Activated CD8-positive, alpha-beta memory T cell treated with anti-CD3 and anti-CD28 coated beads for 1 hour (primary cell): ENCODE measurements around the gene UTP11.
"Not testable (repeated sequence)": the region's sequence is repeated elsewhere in the genome, so short reads cannot be mapped to it uniquely, and the experiment has no call there.

Experiments used
- DNase-seq, 2 donors: peaks; one replicate each; pipeline ENCODE4 v3.0.0-alpha.2; 2020; ENCODE audit warnings: low read depth in 1 of 2; ENCODE audit errors: extremely low read depth in 1 of 2

Gene UTP11

DNA sequence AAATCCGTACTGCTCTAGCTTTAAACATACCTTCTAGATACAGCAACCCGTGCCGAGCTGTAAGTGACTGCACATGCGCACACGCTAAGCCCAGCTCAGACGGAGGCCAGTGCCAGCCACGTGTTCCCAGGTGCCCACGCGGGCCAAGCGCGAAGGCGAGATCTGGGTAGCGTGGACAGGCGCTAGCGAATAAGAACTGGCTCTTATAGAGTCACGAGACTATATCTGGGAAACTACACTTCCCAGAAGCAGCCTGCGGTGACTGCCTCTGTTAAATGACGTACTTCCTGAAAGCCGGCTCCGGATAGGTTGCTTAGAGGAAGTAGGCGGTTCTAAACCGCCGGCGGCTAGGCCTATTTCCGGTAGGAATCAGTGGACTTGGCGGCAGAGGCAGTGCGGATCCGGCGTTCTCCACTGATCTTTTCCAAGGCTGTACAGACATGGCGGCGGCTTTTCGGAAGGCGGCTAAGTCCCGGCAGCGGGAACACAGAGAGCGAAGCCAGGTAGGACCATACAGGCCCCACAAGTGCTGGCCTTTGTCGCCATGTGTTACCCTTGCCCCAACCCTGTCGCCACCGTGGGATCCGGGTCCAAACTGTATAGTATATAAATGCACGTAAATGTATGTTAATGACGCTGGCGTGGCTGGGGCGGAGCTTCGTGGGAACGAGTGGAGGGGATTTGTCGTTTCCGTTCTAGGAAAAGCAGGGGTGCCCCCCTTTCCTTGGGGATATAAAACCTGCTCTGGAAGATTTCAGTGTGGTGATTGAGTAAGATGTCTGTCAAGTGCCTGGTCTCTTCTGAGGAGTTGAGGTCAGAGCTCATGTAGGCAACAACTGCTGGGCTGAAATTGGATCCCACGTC, at the start of gene UTP11:
Gene UTP11, plus strand, starts transcription at position 372 of the 864 bp plus-strand sequence. Its CDS starts 69 bp downstream, at position 441.
- peak; percentile 73 to 74 for DNase-seq

- DNase-seq = not testable (repeated sequence)
Measured at GRCh38 chr1:37964106-37964505, 48.4 kb upstream of the UTP11 start.

DNA sequence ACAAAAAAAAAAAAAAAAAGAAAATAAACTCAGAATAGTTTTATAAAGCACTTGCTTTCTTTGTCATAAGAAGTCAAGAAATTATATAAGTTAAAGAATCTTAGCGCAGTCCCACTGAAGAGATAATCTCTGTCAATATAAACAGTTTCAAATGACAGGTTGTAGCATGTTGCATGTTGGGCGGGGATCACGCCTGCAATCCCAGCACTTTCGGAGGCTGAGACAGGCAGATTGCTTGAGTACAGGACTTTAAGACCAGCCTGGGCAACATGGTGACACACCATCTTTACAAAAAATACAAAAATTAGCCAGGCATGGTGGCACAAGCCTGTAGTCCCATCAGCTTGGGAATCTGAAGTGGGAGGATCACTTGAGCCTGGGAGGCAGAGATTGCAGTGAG, 47.2 kb upstream of the UTP11 start:
- no peak for DNase-seq

GRCh38 chr1:37973684-37974083, 38.9 kb upstream of the UTP11 start:
- DNase-seq = not testable (repeated sequence)

- DNase-seq = no peak
Measured at GRCh38 chr1:37974567-37974966, 38.0 kb upstream of the UTP11 start.

GRCh38 chr1:37975083-37975482, 37.5 kb upstream of the UTP11 start:
- DNase-seq = not testable (repeated sequence)

DNA sequence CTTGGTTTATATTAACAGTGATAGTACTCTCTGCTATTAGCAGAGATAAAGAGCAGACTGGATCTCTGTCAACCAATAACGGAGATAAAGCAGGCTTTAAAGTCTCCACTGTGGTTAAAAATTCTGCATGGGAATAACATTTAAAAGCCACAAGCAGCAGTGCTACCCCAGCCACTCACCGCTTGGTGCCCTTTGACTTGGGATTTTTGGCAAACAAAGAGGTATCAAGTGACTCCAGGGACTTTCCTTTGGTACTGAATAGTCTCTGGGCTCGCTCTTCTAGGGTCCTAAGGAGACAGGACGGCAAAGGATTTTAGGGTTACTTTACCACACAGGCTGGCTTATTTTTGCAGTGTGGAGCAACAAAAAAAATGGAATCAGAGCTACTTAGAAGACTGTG, 34.0 kb upstream of the UTP11 start:
- no peak for DNase-seq

DNA sequence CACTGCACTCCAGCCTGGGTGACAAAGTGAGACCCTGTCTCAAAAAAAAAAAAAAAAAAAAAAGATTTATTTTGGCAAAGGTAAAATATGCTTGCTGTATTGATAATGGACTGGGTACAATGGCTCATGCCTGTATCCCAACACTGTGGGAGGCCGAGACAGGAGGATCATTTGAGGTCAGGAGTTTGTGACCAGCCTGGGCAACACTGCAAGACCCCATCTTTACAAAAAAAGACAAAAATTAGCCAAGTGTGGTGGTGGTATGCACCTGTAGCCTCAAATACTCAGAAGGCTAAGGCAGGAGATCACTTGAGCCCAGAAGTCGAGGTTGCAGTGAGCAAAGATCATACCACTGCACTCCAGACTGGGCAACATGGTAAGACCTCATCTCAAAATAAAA, 29.0 kb upstream of the UTP11 start:
- no peak for DNase-seq

GRCh38 chr1:37987679-37988078, 24.9 kb upstream of the UTP11 start:
- no peak for DNase-seq

GRCh38 chr1:37989361-37989930, 23.1 kb upstream of the UTP11 start:
- DNase-seq = no peak

DNA sequence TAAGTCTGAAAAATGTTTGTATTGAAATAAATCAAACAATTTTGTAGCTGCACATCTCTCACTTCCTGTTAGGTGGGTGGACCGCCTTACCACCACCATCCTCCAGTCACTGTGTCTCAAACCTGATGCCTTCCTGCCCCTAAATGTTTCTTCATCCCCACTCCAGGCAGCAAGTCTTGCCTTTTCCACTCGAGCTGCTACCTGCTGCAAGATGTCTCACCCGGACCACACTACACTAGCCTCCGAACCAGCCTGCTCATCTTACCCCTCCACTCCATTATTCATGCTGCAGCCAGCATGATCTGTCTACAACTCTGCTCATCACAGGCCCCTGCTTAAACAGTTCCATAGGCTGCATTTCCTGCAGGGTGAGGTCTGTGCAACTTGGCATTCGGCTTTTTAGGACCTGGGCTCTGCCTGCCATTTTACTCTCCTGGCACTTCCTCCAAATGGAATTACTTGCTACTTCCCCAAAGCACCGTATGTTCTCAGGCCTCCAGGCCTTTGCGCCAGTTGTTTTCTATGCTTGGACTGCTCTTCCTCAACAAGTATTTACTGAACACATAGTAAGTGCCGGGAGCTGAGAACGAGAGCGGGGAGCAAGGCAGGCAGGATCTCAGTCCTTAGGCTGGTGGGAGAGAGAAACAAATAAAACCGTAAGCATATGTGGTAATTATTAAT, 17.5 kb upstream of the UTP11 start:
- DNase-seq = no peak

DNA sequence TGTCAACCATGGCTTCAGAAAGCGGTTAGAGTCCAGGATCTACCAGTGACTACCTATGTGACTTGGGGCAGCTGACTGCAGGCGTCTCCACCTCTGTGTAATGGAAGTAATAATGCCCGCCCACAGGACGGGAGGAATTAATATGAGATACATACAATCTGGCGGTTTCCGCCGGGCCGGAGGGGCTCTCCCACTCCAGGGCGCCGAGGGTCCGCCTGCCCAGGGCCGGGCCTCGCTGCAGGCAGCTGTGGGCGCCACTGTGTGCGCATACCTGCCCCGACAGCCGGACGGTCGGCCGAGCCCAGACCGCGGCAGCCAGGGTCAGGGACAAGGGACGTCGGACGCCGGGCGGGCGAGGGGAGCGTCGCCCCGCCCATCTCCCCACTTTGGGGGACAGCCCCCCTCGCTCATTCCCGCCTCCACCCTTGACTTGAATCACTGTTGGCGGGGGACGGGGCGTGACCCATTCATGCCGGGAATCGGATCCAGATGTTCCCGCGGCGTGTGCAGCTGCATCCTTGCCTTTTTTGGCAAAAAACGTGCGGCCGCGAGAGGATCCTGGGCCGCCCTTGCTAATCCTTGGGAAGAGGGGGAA, 16.7 kb upstream of the UTP11 start:
- no peak for DNase-seq

DNA sequence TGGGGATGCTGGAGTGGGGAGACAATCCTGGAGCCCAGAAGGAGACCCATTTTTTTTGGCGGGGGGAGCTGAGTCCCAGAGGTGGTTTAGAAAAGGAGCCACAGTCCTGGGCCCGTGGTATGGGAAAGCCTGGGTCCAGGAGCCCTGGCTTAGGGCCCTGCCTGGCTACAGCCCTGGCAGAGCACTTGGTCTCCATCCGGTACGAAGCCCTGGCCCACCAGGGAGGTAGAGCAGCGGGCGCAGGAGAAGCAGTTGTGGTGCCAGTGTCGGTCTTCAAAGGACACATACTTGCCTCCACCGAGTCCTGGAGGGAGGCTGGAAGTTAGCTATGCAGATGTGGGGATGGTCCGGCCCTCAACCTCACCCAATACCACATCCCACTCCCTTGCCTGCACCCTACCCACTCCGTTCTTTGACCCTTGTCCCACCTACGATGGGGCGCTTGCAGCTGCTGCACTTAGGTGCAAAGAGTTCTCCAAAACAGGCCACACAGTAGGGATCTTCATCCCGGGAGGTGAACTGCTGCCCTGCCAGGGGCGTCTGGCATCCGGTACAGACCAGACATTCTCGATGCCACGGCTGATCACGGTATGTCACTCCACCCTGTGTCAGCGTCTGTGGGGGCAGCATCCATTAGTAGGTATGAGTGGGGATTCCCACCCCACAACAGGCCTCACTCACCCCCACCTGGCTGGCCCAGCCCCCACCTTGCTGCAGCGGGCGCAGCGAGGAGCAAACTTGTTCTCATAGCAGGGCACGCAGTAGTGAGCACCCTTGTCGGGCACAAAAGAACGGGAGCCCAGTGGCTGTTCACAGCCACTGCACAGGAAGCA, 15.1 kb upstream of the UTP11 start:
- no peak for DNase-seq

DNA sequence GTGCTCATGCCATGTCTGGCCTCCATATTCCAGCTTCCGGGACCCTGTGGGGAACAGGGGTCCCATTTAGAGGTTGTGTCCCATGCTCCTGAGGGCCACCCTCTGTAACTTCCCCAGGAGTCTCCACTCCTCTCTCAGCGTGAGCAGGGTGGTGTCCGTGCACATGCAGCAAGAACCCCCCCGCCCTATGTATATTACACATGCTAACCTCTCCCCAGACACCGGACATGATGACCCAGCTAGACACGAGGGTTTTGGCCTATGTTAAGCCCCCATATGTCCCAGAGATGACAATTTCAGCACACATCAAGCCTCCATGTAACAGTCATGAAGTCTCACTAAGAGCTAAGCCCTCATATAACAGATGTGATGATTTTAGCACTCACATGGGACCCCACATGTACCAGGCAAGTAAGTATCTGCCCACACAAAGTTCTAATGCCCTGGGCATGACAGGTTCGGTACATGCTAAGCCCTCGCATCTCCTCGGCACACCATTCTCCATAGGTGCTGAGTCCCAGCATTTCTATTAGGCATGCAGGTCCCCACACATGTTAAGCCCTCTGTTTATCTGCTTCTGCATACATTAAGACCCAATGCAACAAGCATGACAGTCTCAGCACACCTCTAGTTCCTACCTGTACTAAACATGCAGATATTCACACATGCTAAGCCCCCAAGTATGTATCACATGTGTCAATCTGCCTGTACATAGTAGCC, 14.3 kb upstream of the UTP11 start:
- no peak for DNase-seq

- DNase-seq = no peak
Measured at GRCh38 chr1:37998913-37999429, 13.6 kb upstream of the UTP11 start.

DNA sequence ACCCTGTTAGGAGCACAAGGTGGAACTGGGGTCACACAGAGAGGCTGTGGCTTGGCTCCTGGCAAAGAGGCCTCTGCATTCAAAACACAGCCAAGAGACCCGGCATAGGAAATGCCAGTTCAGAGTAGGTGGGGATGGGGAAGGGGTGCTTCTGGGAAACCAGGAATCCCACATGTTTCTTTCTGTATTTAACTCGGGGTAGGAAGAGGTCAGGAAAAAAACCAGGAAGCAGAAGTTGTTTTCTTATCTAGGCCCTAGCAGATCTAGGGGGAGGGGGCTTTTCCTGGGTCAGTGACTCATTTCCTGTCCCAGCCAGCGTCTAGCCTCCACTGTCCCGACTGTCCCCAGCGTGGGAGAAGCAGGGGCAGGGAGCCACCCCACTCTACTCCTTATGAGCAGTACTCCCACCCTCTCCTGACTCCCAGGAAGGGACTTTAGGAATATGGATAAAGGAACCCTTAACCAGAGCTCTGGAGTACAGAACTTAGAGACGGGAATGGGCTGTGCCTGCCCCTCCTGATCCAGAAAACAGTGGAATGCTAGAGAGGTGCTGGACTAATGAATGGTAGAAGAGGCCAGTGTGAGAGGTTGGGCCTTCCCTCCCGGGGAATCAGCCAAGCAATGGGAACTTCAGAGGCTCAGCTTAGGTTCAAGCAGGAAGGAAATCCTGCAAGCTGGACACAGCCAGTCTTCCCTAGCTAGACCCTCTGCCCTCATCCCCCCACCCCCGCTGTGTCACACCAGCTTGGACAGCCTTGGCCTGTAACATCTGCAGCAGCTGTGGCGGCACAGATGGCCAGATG, 12.9 kb upstream of the UTP11 start:
- no peak for DNase-seq

- DNase-seq = no peak
Measured at GRCh38 chr1:38000233-38000528, 12.4 kb upstream of the UTP11 start.

DNA sequence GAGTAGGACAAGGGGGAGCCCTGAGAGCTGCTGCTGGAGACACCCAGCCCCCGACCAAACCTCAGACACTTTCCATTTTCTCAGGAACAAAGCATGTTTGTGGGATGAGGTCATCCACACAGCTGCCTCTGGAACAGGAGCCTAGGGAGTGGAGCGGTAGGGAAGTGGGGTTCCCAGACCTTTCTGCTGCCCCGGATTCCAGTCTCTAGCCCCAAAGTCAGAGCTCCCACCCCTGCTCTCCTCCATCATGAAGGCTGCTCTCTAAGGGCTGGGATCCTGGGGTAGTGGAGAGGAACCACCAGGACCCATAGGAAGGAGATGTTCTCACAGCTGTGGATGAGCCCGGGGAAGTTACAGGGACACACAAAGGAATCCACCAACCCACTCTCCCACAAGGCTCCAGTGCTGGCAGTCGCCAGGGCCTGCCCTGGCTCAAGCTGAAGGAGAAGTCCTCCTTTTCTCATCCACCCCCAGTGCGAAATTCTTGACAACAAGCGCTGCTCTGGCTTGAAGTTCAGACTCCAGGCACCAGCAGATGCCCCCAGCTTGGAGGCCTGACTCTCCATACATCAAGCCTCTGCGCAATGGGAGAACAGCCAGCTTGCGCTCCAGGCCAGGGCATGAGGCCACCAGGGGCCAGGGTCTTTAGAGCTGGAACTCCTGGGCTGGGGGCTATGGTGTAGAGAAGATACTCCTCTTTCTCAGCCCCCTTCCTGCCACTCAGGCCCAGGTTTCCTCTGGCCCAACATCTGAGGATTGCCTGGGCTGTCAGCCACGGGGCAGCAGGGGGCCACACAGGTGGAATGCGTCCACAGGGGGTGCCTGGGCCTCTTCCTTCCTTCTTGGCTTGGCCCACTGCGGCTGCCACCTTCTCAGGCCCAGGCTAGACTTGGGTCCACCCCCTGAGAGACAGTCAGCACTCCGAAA, 11.7 kb upstream of the UTP11 start:
- DNase-seq = no peak
